Parathyroid adenoma (tissue), 2 donors: ENCODE measurements around the gene WBP2.
"Not testable (repeated sequence)": the region's sequence is repeated elsewhere in the genome, so short reads cannot be mapped to it uniquely, and the experiment has no call there.

Source experiments
- H2AFZ ChIP-seq: fragments of 300-600 bp; sonication (generic); one replicate; pipeline ENCODE4 v1.7.0; 2017; ENCODE audit warnings: antibody characterized with exemption, mild to moderate bottlenecking
- H3K27ac ChIP-seq: fragments of 300-600 bp; sonication (generic); one replicate; pipeline ENCODE4 v1.7.0; 2017
- H3K27me3 ChIP-seq: fragments of 300-600 bp; sonication (generic); one replicate; pipeline ENCODE4 v1.7.0; 2017; ENCODE audit warnings: low read length; ENCODE audit not compliant: control insufficient read depth, insufficient read depth
- H3K36me3 ChIP-seq: fragments of 300-600 bp; sonication (generic); one replicate; pipeline ENCODE4 v1.7.0; 2017; ENCODE audit warnings: low read length; ENCODE audit not compliant: control insufficient read depth, insufficient read depth
- H3K4me1 ChIP-seq: fragments of 300-600 bp; sonication (generic); one replicate; pipeline ENCODE4 v1.7.0; 2017; ENCODE audit warnings: control low read depth
- H3K4me2 ChIP-seq: fragments of 300-600 bp; sonication (generic); one replicate; pipeline ENCODE4 v1.7.0; 2017; ENCODE audit warnings: low read length
- H3K4me3 ChIP-seq: fragments of 300-600 bp; sonication (generic); one replicate; pipeline ENCODE4 v1.7.0; 2017; ENCODE audit warnings: low read depth, low read length
- H3K79me2 ChIP-seq: fragments of 300-600 bp; sonication (generic); one replicate; pipeline ENCODE4 v1.7.0; 2017; ENCODE audit warnings: control low read depth
- H3K9ac ChIP-seq: fragments of 300-600 bp; sonication (generic); one replicate; pipeline ENCODE4 v1.7.0; 2017; ENCODE audit warnings: mild to moderate bottlenecking
- H3K9me3 ChIP-seq: fragments of 300-600 bp; sonication (generic); one replicate; pipeline ENCODE4 v1.7.0; 2017; ENCODE audit warnings: low read length; ENCODE audit not compliant: control insufficient read depth
- TF ChIP-seq, protein P1 (sequence below): fragments of 300-600 bp; sonication (generic); IDR thresholded peaks from one replicate; pipeline ENCODE4 v1.7.0; 2017; ENCODE audit warnings: antibody characterized with exemption, mild to moderate bottlenecking
- donor health status: primary hyperparathyroidism.

WBP2 gene

GRCh38 chr17:75854101-75854748 is 910 bp downstream of the WBP2 start:
- Histone ChIP-seq H3K4me1 (peaks cover 3% of the 10 kb centered on the region), H2AFZ (peak overlapping the region; percentile 61), H3K9me3 (no peaks in the 10 kb centered on the region), H3K79me2 (peaks cover 3% of the 10 kb centered on the region), H3K4me2 (peak overlapping the region; percentile 92), H3K27ac (peak overlapping the region; percentile 85), H3K9ac (no peak overlapping the region), H3K27me3 (no peaks in the 10 kb centered on the region), H3K36me3 (no peaks in the 10 kb centered on the region), H3K4me3 (peak overlapping the region; percentile 86)
- TF ChIP-seq, protein P1, sequence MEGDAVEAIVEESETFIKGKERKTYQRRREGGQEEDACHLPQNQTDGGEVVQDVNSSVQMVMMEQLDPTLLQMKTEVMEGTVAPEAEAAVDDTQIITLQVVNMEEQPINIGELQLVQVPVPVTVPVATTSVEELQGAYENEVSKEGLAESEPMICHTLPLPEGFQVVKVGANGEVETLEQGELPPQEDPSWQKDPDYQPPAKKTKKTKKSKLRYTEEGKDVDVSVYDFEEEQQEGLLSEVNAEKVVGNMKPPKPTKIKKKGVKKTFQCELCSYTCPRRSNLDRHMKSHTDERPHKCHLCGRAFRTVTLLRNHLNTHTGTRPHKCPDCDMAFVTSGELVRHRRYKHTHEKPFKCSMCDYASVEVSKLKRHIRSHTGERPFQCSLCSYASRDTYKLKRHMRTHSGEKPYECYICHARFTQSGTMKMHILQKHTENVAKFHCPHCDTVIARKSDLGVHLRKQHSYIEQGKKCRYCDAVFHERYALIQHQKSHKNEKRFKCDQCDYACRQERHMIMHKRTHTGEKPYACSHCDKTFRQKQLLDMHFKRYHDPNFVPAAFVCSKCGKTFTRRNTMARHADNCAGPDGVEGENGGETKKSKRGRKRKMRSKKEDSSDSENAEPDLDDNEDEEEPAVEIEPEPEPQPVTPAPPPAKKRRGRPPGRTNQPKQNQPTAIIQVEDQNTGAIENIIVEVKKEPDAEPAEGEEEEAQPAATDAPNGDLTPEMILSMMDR, result no peak

GRCh38 chr17:75853433-75853832 is 1.7 kb downstream of the WBP2 start:
- Histone ChIP-seq H3K4me1 (peaks cover 3% of the 10 kb centered on the region), H3K4me2 (peak overlapping the region; percentile 26), H3K27me3 (no peaks in the 10 kb centered on the region), H3K79me2 (peaks cover 3% of the 10 kb centered on the region), H3K9me3 (no peaks in the 10 kb centered on the region), H2AFZ (no peak overlapping the region), H3K27ac (peak overlapping the region; percentile 25), H3K9ac (no peak overlapping the region), H3K36me3 (no peaks in the 10 kb centered on the region), H3K4me3 (no peak overlapping the region)
- TF ChIP-seq, protein P1, result no peak

DNA sequence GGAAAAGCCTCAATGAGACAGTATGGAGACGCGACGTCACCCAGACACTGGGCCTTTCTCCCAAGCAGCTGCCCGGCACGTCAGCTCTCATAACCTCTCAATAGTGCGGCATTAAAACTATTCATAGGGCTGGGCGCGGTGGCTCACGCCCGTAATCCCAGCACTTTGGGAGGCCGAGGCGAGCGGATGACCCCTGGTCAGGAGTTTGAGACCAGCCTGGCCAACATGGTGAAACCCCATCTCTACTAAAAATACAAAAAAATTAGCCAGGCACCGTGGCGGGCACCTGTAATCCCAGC is 3.5 kb downstream of the WBP2 start:
- H3K27me3 ChIP-seq, H3K27ac ChIP-seq, H2AFZ ChIP-seq, H3K9me3 ChIP-seq, H3K79me2 ChIP-seq, H3K36me3 ChIP-seq, H3K4me3 ChIP-seq, H3K4me2 ChIP-seq, H3K9ac ChIP-seq, H3K4me1 ChIP-seq: not testable (repeated sequence)

DNA sequence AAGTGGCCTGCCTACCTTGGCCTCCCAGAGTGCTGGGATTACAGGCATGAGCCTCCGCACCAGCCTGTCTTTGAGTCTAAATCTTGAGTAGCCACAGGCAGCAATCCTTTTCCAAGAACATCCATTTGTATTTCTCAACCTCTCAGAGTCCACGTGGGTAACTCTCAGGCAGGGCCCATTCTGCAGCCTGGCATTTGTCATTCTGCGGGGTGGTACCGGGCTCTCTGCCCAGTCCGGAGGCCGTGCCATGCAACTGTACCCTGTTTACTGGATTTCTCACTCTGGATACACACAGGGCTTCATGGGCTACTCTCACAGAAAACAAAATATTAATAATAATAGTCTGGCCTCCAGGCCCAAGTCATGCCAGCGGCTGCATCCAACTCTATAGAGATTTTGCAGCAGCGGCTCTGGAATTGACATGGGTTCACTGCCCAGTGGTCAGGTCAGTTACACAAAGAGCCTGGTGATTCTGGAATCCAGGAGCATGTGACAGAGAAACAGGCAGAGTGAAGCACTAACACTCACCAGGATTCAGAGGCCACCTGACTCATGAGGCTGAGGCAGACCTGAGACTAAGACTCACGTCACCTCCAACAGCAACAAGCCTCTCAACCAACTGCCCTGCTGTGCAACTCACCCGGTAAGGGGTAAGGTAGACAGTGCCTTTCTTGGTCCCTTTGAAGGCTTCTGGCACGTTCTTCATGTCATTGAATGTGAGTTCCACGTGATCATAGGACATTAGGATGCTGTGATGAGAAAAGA is 4.0 kb downstream of the WBP2 start:
- H2AFZ ChIP-seq, result no peak overlapping the region
- TF ChIP-seq, protein P1, result no peak
- no peak overlapping the region for H3K4me3 ChIP-seq
- H3K4me2 ChIP-seq, result no peak overlapping the region
- no peaks in the 10 kb centered on the region for H3K9me3 ChIP-seq
- no peak overlapping the region for H3K27ac ChIP-seq
- no peaks in the 10 kb centered on the region for H3K36me3 ChIP-seq
- H3K79me2 ChIP-seq, result peaks cover 3% of the 10 kb centered on the region
- H3K9ac ChIP-seq, result no peak overlapping the region
- peaks cover 3% of the 10 kb centered on the region for H3K4me1 ChIP-seq
- H3K27me3 ChIP-seq, result no peaks in the 10 kb centered on the region

- H3K27me3 ChIP-seq, result no peaks in the 10 kb centered on the region
- H3K4me3 ChIP-seq, result no peak overlapping the region
- TF ChIP-seq, protein P1, result no peak
- no peak overlapping the region for H3K4me2 ChIP-seq
- H3K9ac ChIP-seq, result no peak overlapping the region
- H3K4me1 ChIP-seq, result peaks cover 11% of the 10 kb centered on the region
- peaks cover 3% of the 10 kb centered on the region for H3K79me2 ChIP-seq
- H2AFZ ChIP-seq, result no peak overlapping the region
- H3K9me3 ChIP-seq, result no peaks in the 10 kb centered on the region
- H3K36me3 ChIP-seq, result no peaks in the 10 kb centered on the region
- H3K27ac ChIP-seq, result no peak overlapping the region
Measured at GRCh38 chr17:75849724-75850123, 5.4 kb downstream of the WBP2 start.
